D721Med (cell line): ENCODE data around the gene UBE4A.

ENCODE experiments used
- DNase-seq: peaks from one replicate; pipeline ENCODE4 v3.0.0; 2011; ENCODE audit warnings: low spot score; ENCODE audit not compliant: insufficient read length
- FAIRE-seq: peaks from 2 replicates; lab custom pipeline; 2011; peaks lifted over from hg19 to GRCh38; lab: Jason Lieb, UNC
- TF ChIP-seq, protein P1 (sequence below): IDR thresholded peaks from 2 replicates; pipeline ENCODE4 v1.5.1; 2012; ENCODE audit warnings: mild to moderate bottlenecking, control low read depth; ENCODE audit not compliant: insufficient read depth; ENCODE audit errors: missing control alignments

UBE4A gene

DNA sequence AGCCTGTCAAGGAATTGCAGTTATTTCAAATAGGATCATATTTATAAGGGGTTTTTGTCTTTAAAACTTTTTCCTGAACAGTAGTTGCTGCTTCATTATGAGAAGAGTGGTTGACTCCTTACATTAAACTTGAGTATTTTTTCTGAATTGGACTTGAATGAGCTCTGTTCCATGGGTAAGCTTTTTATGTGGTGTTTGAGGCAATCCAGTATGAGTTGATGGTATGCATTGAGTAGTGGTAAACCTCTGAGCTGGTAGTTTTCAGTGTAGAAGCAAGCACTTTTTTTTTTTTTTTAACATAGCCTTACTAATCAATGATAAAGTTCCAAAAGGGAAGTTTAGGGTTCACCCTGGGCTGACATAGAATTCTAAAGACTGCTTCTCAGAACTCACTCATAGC, 80.2 kb downstream of the UBE4A start:
- TF ChIP-seq, protein P1, sequence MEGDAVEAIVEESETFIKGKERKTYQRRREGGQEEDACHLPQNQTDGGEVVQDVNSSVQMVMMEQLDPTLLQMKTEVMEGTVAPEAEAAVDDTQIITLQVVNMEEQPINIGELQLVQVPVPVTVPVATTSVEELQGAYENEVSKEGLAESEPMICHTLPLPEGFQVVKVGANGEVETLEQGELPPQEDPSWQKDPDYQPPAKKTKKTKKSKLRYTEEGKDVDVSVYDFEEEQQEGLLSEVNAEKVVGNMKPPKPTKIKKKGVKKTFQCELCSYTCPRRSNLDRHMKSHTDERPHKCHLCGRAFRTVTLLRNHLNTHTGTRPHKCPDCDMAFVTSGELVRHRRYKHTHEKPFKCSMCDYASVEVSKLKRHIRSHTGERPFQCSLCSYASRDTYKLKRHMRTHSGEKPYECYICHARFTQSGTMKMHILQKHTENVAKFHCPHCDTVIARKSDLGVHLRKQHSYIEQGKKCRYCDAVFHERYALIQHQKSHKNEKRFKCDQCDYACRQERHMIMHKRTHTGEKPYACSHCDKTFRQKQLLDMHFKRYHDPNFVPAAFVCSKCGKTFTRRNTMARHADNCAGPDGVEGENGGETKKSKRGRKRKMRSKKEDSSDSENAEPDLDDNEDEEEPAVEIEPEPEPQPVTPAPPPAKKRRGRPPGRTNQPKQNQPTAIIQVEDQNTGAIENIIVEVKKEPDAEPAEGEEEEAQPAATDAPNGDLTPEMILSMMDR = no peak
- DNase-seq (no peak), FAIRE-seq (no peak)

- DNase-seq (no peak), FAIRE-seq (no peak)
- TF ChIP-seq, protein P1 = no peak
Measured at GRCh38 chr11:118441770-118442275, 82.4 kb downstream of the UBE4A start.

DNA sequence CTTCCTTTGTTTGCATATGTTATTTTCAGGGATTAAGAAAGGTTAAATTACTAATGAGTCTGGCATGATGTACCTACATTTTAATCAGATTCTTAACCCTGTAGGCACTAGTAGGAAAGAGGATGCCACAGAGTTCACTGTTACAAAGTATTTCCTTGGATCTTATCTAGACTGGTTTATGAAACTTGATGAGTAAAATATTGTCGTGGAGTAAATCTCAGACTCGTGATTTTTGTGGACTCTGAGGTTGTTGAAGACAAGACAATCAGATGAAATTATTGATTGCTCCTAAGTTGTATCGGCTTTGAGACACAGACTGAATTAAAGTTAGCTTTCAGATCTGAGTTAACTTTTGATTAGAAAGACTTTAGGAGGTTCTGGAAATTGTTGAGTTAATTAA, 82.9 kb downstream of the UBE4A start:
- DNase-seq (no peak), FAIRE-seq (no peak)
- TF ChIP-seq, protein P1 = no peak

- TF ChIP-seq, protein P1 = no peak
- DNase-seq (no peak), FAIRE-seq (no peak)
Measured at GRCh38 chr11:118442908-118443589, 83.6 kb downstream of the UBE4A start.

- DNase-seq = no peak
- TF ChIP-seq, protein P1 = no peak
- FAIRE-seq = no peak
Measured at GRCh38 chr11:118443590-118444218, 84.3 kb downstream of the UBE4A start.

- DNase-seq (no peak), FAIRE-seq (no peak)
- TF ChIP-seq, protein P1 = no peak
Measured at GRCh38 chr11:118447423-118447822, 88.0 kb downstream of the UBE4A start.

DNA sequence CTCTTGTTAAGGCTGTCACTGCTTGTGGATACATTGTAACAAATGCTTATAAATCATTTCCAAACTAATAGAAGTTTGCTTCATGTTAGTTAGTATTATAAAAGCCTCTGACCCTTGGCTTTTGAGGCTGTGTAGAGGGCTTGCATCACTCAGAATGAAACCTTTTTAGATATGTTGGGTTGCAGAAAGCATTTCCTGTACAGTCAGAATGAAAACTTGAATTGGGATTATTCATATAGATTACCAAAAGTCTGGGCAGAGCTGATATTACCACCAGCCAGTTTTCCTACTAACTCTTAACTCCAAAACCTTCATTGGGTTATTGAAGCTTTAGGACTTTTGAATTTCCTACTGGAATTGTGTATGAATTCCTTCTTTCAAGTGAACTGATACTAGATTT, 88.9 kb downstream of the UBE4A start:
- FAIRE-seq (no peak), DNase-seq (no peak)
- TF ChIP-seq, protein P1 = no peak
